Spleen (tissue), 11 donors: ENCODE measurements around the gene SH3D19. TPM values are rescaled to one million over a fixed set of nuclear protein-coding genes. Genes with fewer than 3 reads are reported as not detected.

Experiments used
- DNase-seq: peaks from one replicate; pipeline ENCODE4 v3.0.0-alpha.2; 2020
- H3K27ac ChIP-seq, 8 donors: fragments of 200-600 bp; sonication (generic) in 7 of 8; 1 replicate in 4 of 8; 2 replicates in 4 of 8; pipeline versions ENCODE4 v1.5.0 to v1.8.0; 2016 to 2021; ENCODE audit warnings: inconsistent platforms in 4 of 8, mild to moderate bottlenecking in 4 of 8, moderate library complexity in 1 of 8
- H3K27me3 ChIP-seq, 7 donors: fragments of 200-600 bp; sonication (generic) in 6 of 7; replicated peaks in 1 of 7; 1 replicate in 4 of 7; 2 replicates in 3 of 7; pipeline versions ENCODE4 v1.5.0 to v1.8.0; 2016 to 2021; ENCODE audit warnings: inconsistent platforms in 3 of 7, mild to moderate bottlenecking in 1 of 7
- H3K36me3 ChIP-seq, 6 donors: fragments of 200-600 bp; sonication (generic) in 5 of 6; 1 replicate in 4 of 6; 2 replicates in 2 of 6; pipeline versions ENCODE4 v1.5.0 to v1.8.0; 2016 to 2021; ENCODE audit warnings: inconsistent platforms in 2 of 6
- H3K4me1 ChIP-seq, 6 donors: fragments of 200-600 bp; sonication (generic) in 5 of 6; 1 replicate in 3 of 6; 2 replicates in 3 of 6; pipeline versions ENCODE4 v1.5.0 to v1.8.0; 2016 to 2021; ENCODE audit warnings: inconsistent platforms in 3 of 6
- H3K4me3 ChIP-seq, 8 donors: fragments of 200-600 bp; sonication (generic) in 7 of 8; 1 replicate in 4 of 8; 2 replicates in 4 of 8; pipeline versions ENCODE4 v1.5.0 to v1.8.0; 2016 to 2021; ENCODE audit warnings: inconsistent platforms in 4 of 8, mild to moderate bottlenecking in 4 of 8, moderate library complexity in 2 of 8
- H3K9me3 ChIP-seq, 8 donors: fragments of 200-600 bp; sonication (generic) in 7 of 8; 1 replicate in 4 of 8; 2 replicates in 4 of 8; pipeline versions ENCODE4 v1.5.0 to v1.8.0; 2016 to 2021; ENCODE audit warnings: inconsistent platforms in 4 of 8
- CTCF ChIP-seq, 11 experiments: fragments of 200-600 bp in 7 of 11; fragments of 450-650 bp in 4 of 11; sonication (generic) in 4 of 11; IDR thresholded peaks in 8 of 11; conservative IDR thresholded peaks in 3 of 11; 1 replicate in 7 of 11; 2 replicates in 4 of 11; pipeline versions ENCODE4 v1.4.0 to v1.8.0; 2016 to 2021; ENCODE audit warnings: antibody characterized with exemption in 11 of 11, inconsistent platforms in 4 of 11, mild to moderate bottlenecking in 1 of 11
- POLR2A ChIP-seq, 3 donors: fragments of 450-650 bp; IDR thresholded peaks; one replicate each; pipeline ENCODE4 v1.5.1; 2017; ENCODE audit warnings: antibody characterized with exemption in 3 of 3, mild to moderate bottlenecking in 1 of 3
- POLR2AphosphoS5 ChIP-seq, 3 donors: sonication (generic); formaldehyde crosslinking; IDR thresholded peaks; one replicate each; pipeline ENCODE4 v1.5.1; 2017; ENCODE audit warnings: antibody characterized with exemption in 3 of 3
- WGBS, 5 donors: extraction: QIAGEN DNeasy Blood & Tissue Kit in 3 of 5; methylation state at CpG; one replicate each; pipeline versions ENCODE4 v1.1.5 to v1.1.7; 2013 to 2018; 5-methylcytosine and 5-hydroxymethylcytosine counted together
- intact Hi-C: fragments of 100-400 bp; cut with DNase I; formaldehyde crosslinking; loops from one replicate; pipeline ENCODE4 v1.15.0; 2023; ENCODE audit warnings: low total_unique reads
- polyA plus RNA-seq, 3 donors: library from polyadenylated mRNA; stranded (reverse); fragments of 200-250 nt; gene quantifications; one replicate each; pipeline ENCODE4 v1.2.1, GENCODE V29; 2013
- total RNA-seq, 7 donors: library from RNA; depleted of rRNA in 3 of 7; stranded (reverse); fragments of >200 nt in 3 of 7; fragmentation: NEBNext Ultra II Directional in 4 of 7; extraction: Animal tissue kit (Norgen Biotek cat#: 25700) in 4 of 7; gene quantifications; one replicate each; pipeline versions ENCODE4 v1.1.0 to v1.2.1, GENCODE V29; 2016 to 2021
- donor health status: healthy with polysubstance abuse.
- donor health status: DM: no; HTN: no; CAD: no; lungs with moderate emphysema.
- donor health status: DM: no; HTN: no; CAD: no.
- donor health status: Bipolar disorder and iron deficiency.
- donor health status: healthy.
- donor health status: DM: no; HTN: no; CAD: no.
- donor health status: DM: yes; HTN: yes; CAD: no.

Gene SH3D19
- total and polyA plus RNA-seq, 10 donors: 3.0 to 33.3 (median 14.7) TPM

GRCh38 chr4:151325949-151326246 is 493 bp upstream of the SH3D19 start:
- intact Hi-C loops: no loop called here
- H3K4me3 ChIP-seq: peak overlapping the region; percentile 14 to 74 (median 52)
- WGBS, 5 donors: 48 to 74% (median 63%) methylated on average over 6 of the region's 6 CpGs
- H3K27me3 ChIP-seq: peaks cover 0 to 47% (median 13%) of the 10 kb centered on the region in 7 donors
- peaks cover 0 to 27% (median 10%) of the 10 kb centered on the region in 6 donors for H3K4me1 ChIP-seq
- H3K27ac ChIP-seq: peak overlapping the region in 7 of 8 donors; percentile 67 to 87 (median 80)
- no peaks in the 10 kb centered on the region for H3K36me3 ChIP-seq
- peaks cover 0 to 4% (median 0%) of the 10 kb centered on the region in 8 donors for H3K9me3 ChIP-seq
- DNase-seq: no peak
- TF ChIP-seq POLR2AphosphoS5 (IDR thresholded peaks at IDR 0.05) (no peak), POLR2A (IDR thresholded peaks at IDR 0.05) (no peak), CTCF (IDR thresholded peaks at IDR 0.05 in 8 of 11, conservative IDR thresholded peaks at IDR 0.05 in 3 of 11) (no peak)

GRCh38 chr4:151324752-151325110 is 674 bp downstream of the SH3D19 start:
- no peak for DNase-seq
- TF ChIP-seq CTCF (IDR thresholded peaks at IDR 0.05 in 8 of 11, conservative IDR thresholded peaks at IDR 0.05 in 3 of 11) (no peak), POLR2AphosphoS5 (IDR thresholded peaks at IDR 0.05) (no peak), POLR2A (IDR thresholded peaks at IDR 0.05) (no peak)
- Histone ChIP-seq H3K27me3 (peaks cover 0 to 47% (median 13%) of the 10 kb centered on the region in 7 donors), H3K27ac (peak overlapping the region in 7 of 8 donors; percentile 67 to 87 (median 80)), H3K4me3 (peak overlapping the region; percentile 14 to 74 (median 52)), H3K36me3 (no peaks in the 10 kb centered on the region), H3K4me1 (peaks cover 0 to 27% (median 10%) of the 10 kb centered on the region in 6 donors), H3K9me3 (no peaks in the 10 kb centered on the region)
- WGBS, 5 donors: 3 to 15% (median 9%) methylated on average over 12 to 21 of the region's 21 CpGs
- intact Hi-C loops: no loop called here

GRCh38 chr4:151324124-151324751 is 1.2 kb downstream of the SH3D19 start:
- H3K4me1 ChIP-seq: peaks cover 0 to 27% (median 10%) of the 10 kb centered on the region in 6 donors
- H3K27ac ChIP-seq: peak overlapping the region in 6 of 8 donors; percentile 74 to 87 (median 80)
- peaks cover 0 to 47% (median 13%) of the 10 kb centered on the region in 7 donors for H3K27me3 ChIP-seq
- 43 to 66% (median 59%) methylated on average over 12 of the region's 12 CpGs for WGBS, 5 donors
- no peaks in the 10 kb centered on the region for H3K9me3 ChIP-seq
- intact Hi-C loops: no loop called here
- H3K36me3 ChIP-seq: no peaks in the 10 kb centered on the region
- TF ChIP-seq POLR2AphosphoS5 (IDR thresholded peaks at IDR 0.05) (no peak), CTCF (IDR thresholded peaks at IDR 0.05 in 8 of 11, conservative IDR thresholded peaks at IDR 0.05 in 3 of 11) (no peak), POLR2A (IDR thresholded peaks at IDR 0.05) (no peak)
- peak overlapping the region; percentile 14 to 74 (median 52) for H3K4me3 ChIP-seq
- no peak for DNase-seq

- DNase-seq: no peak
- peaks cover 0 to 27% (median 10%) of the 10 kb centered on the region in 6 donors for H3K4me1 ChIP-seq
- no peak for TF ChIP-seq CTCF (IDR thresholded peaks at IDR 0.05 in 8 of 11, conservative IDR thresholded peaks at IDR 0.05 in 3 of 11)
- no peak for TF ChIP-seq POLR2A (IDR thresholded peaks at IDR 0.05)
- no peak for TF ChIP-seq POLR2AphosphoS5 (IDR thresholded peaks at IDR 0.05)
- peaks cover 0 to 47% (median 13%) of the 10 kb centered on the region in 7 donors for H3K27me3 ChIP-seq
- no peaks in the 10 kb centered on the region for H3K9me3 ChIP-seq
- H3K36me3 ChIP-seq: no peaks in the 10 kb centered on the region
- peak overlapping the region in 2 of 8 donors; percentile 83 to 87 for H3K27ac ChIP-seq
- peak overlapping the region in 2 of 8 donors; percentile 64 to 74 for H3K4me3 ChIP-seq
- intact Hi-C loops: no loop called here
- WGBS, 5 donors: 93 to 100% (median 94%) methylated on average over 1 of the region's 1 CpG
Measured at GRCh38 chr4:151323667-151324066, 1.7 kb downstream of the SH3D19 start.
